HEK293 (cell line): ENCODE measurements around the gene SREBF2.

ENCODE experiments used
- EGR2 ChIP-seq: fragments of 450-650 bp; formaldehyde crosslinking; IDR thresholded peaks from 2 replicates; pipeline ENCODE4 v1.5.1; 2016; ENCODE audit warnings: low read depth, missing biosample characterization, missing genetic modification characterization
- GLIS2 ChIP-seq: fragments of 450-650 bp; formaldehyde crosslinking; IDR thresholded peaks from 2 replicates; pipeline ENCODE4 v1.5.1; 2016; ENCODE audit warnings: missing biosample characterization, missing genetic modification characterization
- HOXA7 ChIP-seq: sonication (generic); formaldehyde crosslinking; IDR thresholded peaks from 2 replicates; pipeline ENCODE4 v1.8.1; 2022; ENCODE audit warnings: missing genetic modification reagents, borderline replicate concordance
- MEIS1 ChIP-seq: sonication (generic); formaldehyde crosslinking; IDR thresholded peaks from 2 replicates; pipeline ENCODE4 v1.8.1; 2022; ENCODE audit warnings: missing genetic modification reagents, mild to moderate bottlenecking, borderline replicate concordance
- ZNF184 ChIP-seq: fragments of 450-650 bp; IDR thresholded peaks from 2 replicates; pipeline ENCODE4 v1.5.1; 2018; ENCODE audit warnings: missing biosample characterization, mild to moderate bottlenecking, missing genetic modification characterization
- ZNF23 ChIP-seq: fragments of 450-650 bp; formaldehyde crosslinking; IDR thresholded peaks from 2 replicates; pipeline ENCODE4 v1.5.1; 2016; ENCODE audit warnings: missing biosample characterization, missing genetic modification characterization, borderline replicate concordance
- ZNF24 ChIP-seq: fragments of 450-650 bp; formaldehyde crosslinking; IDR thresholded peaks from 2 replicates; pipeline ENCODE4 v1.5.1; 2016; ENCODE audit warnings: missing biosample characterization, missing genetic modification characterization
- ZNF274 ChIP-seq, 2 experiments: fragments of 200-500 bp in 1 of 2; fragments of 450-650 bp in 1 of 2; sonication (Bioruptor generic) in 1 of 2; formaldehyde crosslinking in 1 of 2; IDR thresholded peaks; 2 replicates each; pipeline versions ENCODE4 v1.5.1 to v1.6.1; 2014 to 2016; ENCODE audit warnings: borderline replicate concordance in 1 of 2, inconsistent platforms in 1 of 2, low read length in 1 of 2, missing biosample characterization in 1 of 2, missing genetic modification characterization in 1 of 2
- ZNF433 ChIP-seq: fragments of 450-650 bp; formaldehyde crosslinking; IDR thresholded peaks from 2 replicates; pipeline ENCODE4 v1.5.1; 2016; ENCODE audit warnings: missing biosample characterization, missing genetic modification characterization, low read depth
- ZNF530 ChIP-seq: fragments of 450-650 bp; formaldehyde crosslinking; IDR thresholded peaks from 2 replicates; pipeline ENCODE4 v1.5.1; 2016; ENCODE audit warnings: low read depth, missing biosample characterization, missing genetic modification characterization
- ZNF654 ChIP-seq: fragments of 450-650 bp; formaldehyde crosslinking; IDR thresholded peaks from 2 replicates; pipeline ENCODE4 v1.5.1; 2016; ENCODE audit warnings: low read depth, missing biosample characterization, missing genetic modification characterization
- TF ChIP-seq, protein P1 (sequence below): fragments of 450-650 bp; formaldehyde crosslinking; IDR thresholded peaks from 2 replicates; pipeline ENCODE4 v1.5.1; 2016; ENCODE audit warnings: missing biosample characterization, missing genetic modification characterization
- TF ChIP-seq, protein P2 (sequence below): fragments of 450-650 bp; formaldehyde crosslinking; IDR thresholded peaks from 2 replicates; pipeline ENCODE4 v1.5.1; 2016; ENCODE audit warnings: missing biosample characterization, missing genetic modification characterization
- TF ChIP-seq, protein P3 (sequence below): fragments of 450-650 bp; formaldehyde crosslinking; IDR thresholded peaks from 2 replicates; pipeline ENCODE4 v1.5.1; 2016; ENCODE audit warnings: missing biosample characterization, missing genetic modification characterization

DNA sequence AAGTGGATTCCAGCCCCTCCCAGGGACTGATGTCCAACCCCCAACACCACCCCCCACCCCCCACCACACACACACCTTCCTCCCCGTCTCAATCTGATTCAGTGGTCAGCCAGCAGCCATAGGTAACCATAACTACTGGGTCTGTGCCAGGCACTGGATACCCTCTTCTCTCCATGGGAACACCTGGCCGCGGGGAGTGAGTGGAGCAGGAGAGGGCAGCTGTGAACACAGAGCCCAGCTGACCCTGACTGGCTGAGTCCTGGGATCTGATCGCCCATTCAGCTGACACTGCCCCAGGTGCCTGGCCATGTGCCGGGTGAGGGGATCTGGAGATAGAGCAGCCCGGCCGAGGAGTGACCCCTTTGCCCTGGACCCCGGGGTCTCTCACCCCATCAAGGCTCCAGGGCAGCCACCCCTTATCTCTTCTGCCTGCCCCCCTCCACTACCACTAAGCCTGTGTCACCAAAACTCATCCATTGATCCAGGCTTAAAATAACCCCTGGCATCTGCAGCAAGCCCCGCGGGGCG is 84.5 kb downstream of the SREBF2 start:
- TF ChIP-seq, protein P1, sequence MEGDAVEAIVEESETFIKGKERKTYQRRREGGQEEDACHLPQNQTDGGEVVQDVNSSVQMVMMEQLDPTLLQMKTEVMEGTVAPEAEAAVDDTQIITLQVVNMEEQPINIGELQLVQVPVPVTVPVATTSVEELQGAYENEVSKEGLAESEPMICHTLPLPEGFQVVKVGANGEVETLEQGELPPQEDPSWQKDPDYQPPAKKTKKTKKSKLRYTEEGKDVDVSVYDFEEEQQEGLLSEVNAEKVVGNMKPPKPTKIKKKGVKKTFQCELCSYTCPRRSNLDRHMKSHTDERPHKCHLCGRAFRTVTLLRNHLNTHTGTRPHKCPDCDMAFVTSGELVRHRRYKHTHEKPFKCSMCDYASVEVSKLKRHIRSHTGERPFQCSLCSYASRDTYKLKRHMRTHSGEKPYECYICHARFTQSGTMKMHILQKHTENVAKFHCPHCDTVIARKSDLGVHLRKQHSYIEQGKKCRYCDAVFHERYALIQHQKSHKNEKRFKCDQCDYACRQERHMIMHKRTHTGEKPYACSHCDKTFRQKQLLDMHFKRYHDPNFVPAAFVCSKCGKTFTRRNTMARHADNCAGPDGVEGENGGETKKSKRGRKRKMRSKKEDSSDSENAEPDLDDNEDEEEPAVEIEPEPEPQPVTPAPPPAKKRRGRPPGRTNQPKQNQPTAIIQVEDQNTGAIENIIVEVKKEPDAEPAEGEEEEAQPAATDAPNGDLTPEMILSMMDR (tag by site-specific recombination), result no peak
- TF ChIP-seq, protein P2, sequence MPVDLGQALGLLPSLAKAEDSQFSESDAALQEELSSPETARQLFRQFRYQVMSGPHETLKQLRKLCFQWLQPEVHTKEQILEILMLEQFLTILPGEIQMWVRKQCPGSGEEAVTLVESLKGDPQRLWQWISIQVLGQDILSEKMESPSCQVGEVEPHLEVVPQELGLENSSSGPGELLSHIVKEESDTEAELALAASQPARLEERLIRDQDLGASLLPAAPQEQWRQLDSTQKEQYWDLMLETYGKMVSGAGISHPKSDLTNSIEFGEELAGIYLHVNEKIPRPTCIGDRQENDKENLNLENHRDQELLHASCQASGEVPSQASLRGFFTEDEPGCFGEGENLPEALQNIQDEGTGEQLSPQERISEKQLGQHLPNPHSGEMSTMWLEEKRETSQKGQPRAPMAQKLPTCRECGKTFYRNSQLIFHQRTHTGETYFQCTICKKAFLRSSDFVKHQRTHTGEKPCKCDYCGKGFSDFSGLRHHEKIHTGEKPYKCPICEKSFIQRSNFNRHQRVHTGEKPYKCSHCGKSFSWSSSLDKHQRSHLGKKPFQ (tag by site-specific recombination), result no peak
- TF ChIP-seq, protein P3, sequence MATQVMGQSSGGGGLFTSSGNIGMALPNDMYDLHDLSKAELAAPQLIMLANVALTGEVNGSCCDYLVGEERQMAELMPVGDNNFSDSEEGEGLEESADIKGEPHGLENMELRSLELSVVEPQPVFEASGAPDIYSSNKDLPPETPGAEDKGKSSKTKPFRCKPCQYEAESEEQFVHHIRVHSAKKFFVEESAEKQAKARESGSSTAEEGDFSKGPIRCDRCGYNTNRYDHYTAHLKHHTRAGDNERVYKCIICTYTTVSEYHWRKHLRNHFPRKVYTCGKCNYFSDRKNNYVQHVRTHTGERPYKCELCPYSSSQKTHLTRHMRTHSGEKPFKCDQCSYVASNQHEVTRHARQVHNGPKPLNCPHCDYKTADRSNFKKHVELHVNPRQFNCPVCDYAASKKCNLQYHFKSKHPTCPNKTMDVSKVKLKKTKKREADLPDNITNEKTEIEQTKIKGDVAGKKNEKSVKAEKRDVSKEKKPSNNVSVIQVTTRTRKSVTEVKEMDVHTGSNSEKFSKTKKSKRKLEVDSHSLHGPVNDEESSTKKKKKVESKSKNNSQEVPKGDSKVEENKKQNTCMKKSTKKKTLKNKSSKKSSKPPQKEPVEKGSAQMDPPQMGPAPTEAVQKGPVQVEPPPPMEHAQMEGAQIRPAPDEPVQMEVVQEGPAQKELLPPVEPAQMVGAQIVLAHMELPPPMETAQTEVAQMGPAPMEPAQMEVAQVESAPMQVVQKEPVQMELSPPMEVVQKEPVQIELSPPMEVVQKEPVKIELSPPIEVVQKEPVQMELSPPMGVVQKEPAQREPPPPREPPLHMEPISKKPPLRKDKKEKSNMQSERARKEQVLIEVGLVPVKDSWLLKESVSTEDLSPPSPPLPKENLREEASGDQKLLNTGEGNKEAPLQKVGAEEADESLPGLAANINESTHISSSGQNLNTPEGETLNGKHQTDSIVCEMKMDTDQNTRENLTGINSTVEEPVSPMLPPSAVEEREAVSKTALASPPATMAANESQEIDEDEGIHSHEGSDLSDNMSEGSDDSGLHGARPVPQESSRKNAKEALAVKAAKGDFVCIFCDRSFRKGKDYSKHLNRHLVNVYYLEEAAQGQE (tag by site-specific recombination), result no peak
- TF ChIP-seq ZNF24 (tag by site-specific recombination) (no peak), ZNF274 (IDR thresholded peaks at IDR 0.05; ENCODE audit: low read length) (no peak), ZNF274 (tag by site-specific recombination; IDR thresholded peaks at IDR 0.05; ENCODE audit: borderline replicate concordance) (no peak), ZNF654 (no peak), ZNF530 (tag by site-specific recombination) (no peak), MEIS1 (CRISPR knock-in tag) (no peak), HOXA7 (CRISPR knock-in tag) (no peak), ZNF184 (tag by site-specific recombination) (no peak), GLIS2 (tag by site-specific recombination) (no peak), EGR2 (no peak), ZNF23 (tag by site-specific recombination) (no peak), ZNF433 (tag by site-specific recombination) (no peak)
